Activated T-cell treated with anti-CD3 and anti-CD28 coated beads, Interleukin-2, amount 50 U/mL, for 24 hours (primary cell): Measurements from ENCODE around the gene MEPCE.
"Not testable (repeated sequence)": the region's sequence is repeated elsewhere in the genome, so short reads cannot be mapped to it uniquely, and the experiment has no call there.

Experiments used
- DNase-seq: peaks from one replicate; pipeline ENCODE4 v3.0.0-alpha.2; 2020
- H3K27ac Mint-ChIP-seq: 2 replicates; pipeline ENCODE4 v1.8.0; 2020; ENCODE audit warnings: mild to moderate bottlenecking, mixed read lengths
- H3K27me3 Mint-ChIP-seq: 2 replicates; pipeline ENCODE4 v1.8.0; 2020; ENCODE audit warnings: mixed read lengths
- H3K36me3 Mint-ChIP-seq: 2 replicates; pipeline ENCODE4 v1.8.0; 2020; ENCODE audit warnings: low read depth, mixed read lengths
- H3K4me1 Mint-ChIP-seq: 2 replicates; pipeline ENCODE4 v1.8.0; 2020; ENCODE audit warnings: low read depth, mixed read lengths
- H3K4me3 Mint-ChIP-seq: 2 replicates; pipeline ENCODE4 v1.8.0; 2020; ENCODE audit warnings: mild to moderate bottlenecking, moderate library complexity, mixed read lengths
- H3K9me3 Mint-ChIP-seq: 2 replicates; pipeline ENCODE4 v1.8.0; 2020; ENCODE audit warnings: mixed read lengths

Gene MEPCE

GRCh38 chr7:100435401-100436304 lies 6.0 kb downstream of the MEPCE start:
- H3K27me3 Mint-ChIP-seq = no peaks in the 10 kb centered on the region
- peak overlapping the region; percentile 92 for H3K4me3 Mint-ChIP-seq
- H3K27ac Mint-ChIP-seq = peak overlapping the region; percentile 97
- peaks cover 53% of the 10 kb centered on the region for H3K36me3 Mint-ChIP-seq
- no peaks in the 10 kb centered on the region for H3K9me3 Mint-ChIP-seq
- peak; percentile 70 for DNase-seq
- peaks cover 49% of the 10 kb centered on the region for H3K4me1 Mint-ChIP-seq

- Mint-ChIP-seq H3K36me3 (peaks cover 35% of the 10 kb centered on the region), H3K27me3 (no peaks in the 10 kb centered on the region), H3K9me3 (no peaks in the 10 kb centered on the region), H3K4me1 (peaks cover 32% of the 10 kb centered on the region), H3K4me3 (peak overlapping the region; percentile 92), H3K27ac (peak overlapping the region; percentile 47)
- no peak for DNase-seq
Observed at GRCh38 chr7:100437150-100438100, 7.8 kb downstream of the MEPCE start.

GRCh38 chr7:100438172-100438571 lies 8.5 kb downstream of the MEPCE start:
- Mint-ChIP-seq H3K27ac (no peak overlapping the region), H3K27me3 (no peaks in the 10 kb centered on the region), H3K4me3 (no peak overlapping the region), H3K9me3 (no peaks in the 10 kb centered on the region), H3K4me1 (peaks cover 24% of the 10 kb centered on the region), H3K36me3 (peaks cover 28% of the 10 kb centered on the region)
- no peak for DNase-seq

- not testable (repeated sequence) for H3K27me3 Mint-ChIP-seq, DNase-seq, H3K9me3 Mint-ChIP-seq, H3K27ac Mint-ChIP-seq, H3K4me3 Mint-ChIP-seq
- Mint-ChIP-seq H3K36me3 (peaks cover 22% of the 10 kb centered on the region), H3K4me1 (peaks cover 19% of the 10 kb centered on the region)
Observed at GRCh38 chr7:100438731-100439130, 9.1 kb downstream of the MEPCE start.

GRCh38 chr7:100439244-100439643 lies 9.6 kb downstream of the MEPCE start:
- not testable (repeated sequence) for H3K27me3 Mint-ChIP-seq, H3K9me3 Mint-ChIP-seq, H3K4me3 Mint-ChIP-seq, DNase-seq, H3K27ac Mint-ChIP-seq
- H3K36me3 Mint-ChIP-seq = peaks cover 17% of the 10 kb centered on the region
- peaks cover 17% of the 10 kb centered on the region for H3K4me1 Mint-ChIP-seq

- peaks cover 13% of the 10 kb centered on the region for H3K4me1 Mint-ChIP-seq
- H3K4me3 Mint-ChIP-seq = no peak overlapping the region
- no peaks in the 10 kb centered on the region for H3K36me3 Mint-ChIP-seq
- H3K27ac Mint-ChIP-seq = no peak overlapping the region
- DNase-seq = peak; percentile 19
- H3K9me3 Mint-ChIP-seq = no peaks in the 10 kb centered on the region
- no peaks in the 10 kb centered on the region for H3K27me3 Mint-ChIP-seq
Observed at GRCh38 chr7:100441641-100442535, 12.3 kb downstream of the MEPCE start.

- peaks cover 12% of the 10 kb centered on the region for H3K4me1 Mint-ChIP-seq
- H3K27me3 Mint-ChIP-seq = no peaks in the 10 kb centered on the region
- no peaks in the 10 kb centered on the region for H3K36me3 Mint-ChIP-seq
- no peaks in the 10 kb centered on the region for H3K9me3 Mint-ChIP-seq
- DNase-seq = peak; percentile 21
- no peak overlapping the region for H3K4me3 Mint-ChIP-seq
- peak overlapping the region; percentile 22 for H3K27ac Mint-ChIP-seq
Observed at GRCh38 chr7:100443096-100443840, 13.6 kb downstream of the MEPCE start.

- Mint-ChIP-seq H3K27me3 (no peaks in the 10 kb centered on the region), H3K9me3 (no peaks in the 10 kb centered on the region), H3K4me3 (no peak overlapping the region), H3K36me3 (no peaks in the 10 kb centered on the region), H3K27ac (peak overlapping the region; percentile 85), H3K4me1 (peaks cover 12% of the 10 kb centered on the region)
- peak; percentile 37 for DNase-seq
Observed at GRCh38 chr7:100444311-100445278, 15.0 kb downstream of the MEPCE start.

GRCh38 chr7:100446040-100446439 lies 16.4 kb downstream of the MEPCE start:
- no peaks in the 10 kb centered on the region for H3K9me3 Mint-ChIP-seq
- peak overlapping the region; percentile 52 for H3K27ac Mint-ChIP-seq
- H3K4me3 Mint-ChIP-seq = no peak overlapping the region
- peaks cover 20% of the 10 kb centered on the region for H3K4me1 Mint-ChIP-seq
- no peaks in the 10 kb centered on the region for H3K27me3 Mint-ChIP-seq
- no peaks in the 10 kb centered on the region for H3K36me3 Mint-ChIP-seq
- no peak for DNase-seq

- H3K4me1 Mint-ChIP-seq = peaks cover 20% of the 10 kb centered on the region
- not testable (repeated sequence) for H3K36me3 Mint-ChIP-seq, H3K9me3 Mint-ChIP-seq, H3K27ac Mint-ChIP-seq, DNase-seq, H3K27me3 Mint-ChIP-seq, H3K4me3 Mint-ChIP-seq
Observed at GRCh38 chr7:100447363-100447762, 17.7 kb downstream of the MEPCE start.

- no peaks in the 10 kb centered on the region for H3K27me3 Mint-ChIP-seq
- peaks cover 16% of the 10 kb centered on the region for H3K4me1 Mint-ChIP-seq
- H3K36me3 Mint-ChIP-seq = no peaks in the 10 kb centered on the region
- peak overlapping the region; percentile 6 for H3K27ac Mint-ChIP-seq
- no peaks in the 10 kb centered on the region for H3K9me3 Mint-ChIP-seq
- no peak for DNase-seq
- no peak overlapping the region for H3K4me3 Mint-ChIP-seq
Observed at GRCh38 chr7:100449190-100449795, 19.7 kb downstream of the MEPCE start.

GRCh38 chr7:100452513-100452912 lies 22.9 kb downstream of the MEPCE start:
- Mint-ChIP-seq H3K27ac (no peak overlapping the region), H3K4me1 (peaks cover 18% of the 10 kb centered on the region), H3K9me3 (no peaks in the 10 kb centered on the region), H3K36me3 (no peaks in the 10 kb centered on the region), H3K27me3 (no peaks in the 10 kb centered on the region), H3K4me3 (no peak overlapping the region)
- no peak for DNase-seq
